ENCODE measurements around the gene ING3.
"Not testable (repeated sequence)": the region's sequence is repeated elsewhere in the genome, so short reads cannot be mapped to it uniquely, and the experiment has no call there.

The ING3 gene

GRCh38 chr7:121003986-121004685 is 53.6 kb downstream of the ING3 start:
- H3K27ac ChIP-seq, result no peak overlapping the region
- no peaks in the 10 kb centered on the region for H3K4me1 ChIP-seq
- H3K9ac ChIP-seq, result no peak overlapping the region
- no peak overlapping the region for H3K4me3 ChIP-seq (ENCODE audit: low read depth, low read length)
- H3K9me3 ChIP-seq (ENCODE audit: control insufficient read depth, low read length), result no peaks in the 10 kb centered on the region
- TF ChIP-seq CTCF (IDR thresholded peaks at IDR 0.05), result no peak
- H3K4me2 ChIP-seq (ENCODE audit: low read length), result no peak overlapping the region
- H3K79me2 ChIP-seq, result no peaks in the 10 kb centered on the region
- H3K36me3 ChIP-seq (ENCODE audit: control insufficient read depth, insufficient read depth, low read length), result no peaks in the 10 kb centered on the region
- no peak overlapping the region for H2AFZ ChIP-seq
- no peaks in the 10 kb centered on the region for H3K27me3 ChIP-seq (ENCODE audit: control insufficient read depth, insufficient read depth, low read length)

- not testable (repeated sequence) for H3K79me2 ChIP-seq; H3K9me3 ChIP-seq (ENCODE audit: control insufficient read depth, low read length); H2AFZ ChIP-seq; H3K4me3 ChIP-seq (ENCODE audit: low read depth, low read length); H3K36me3 ChIP-seq (ENCODE audit: control insufficient read depth, insufficient read depth, low read length); H3K9ac ChIP-seq; H3K27me3 ChIP-seq (ENCODE audit: control insufficient read depth, insufficient read depth, low read length); H3K4me2 ChIP-seq (ENCODE audit: low read length); H3K27ac ChIP-seq; H3K4me1 ChIP-seq
These were observed 54.5 kb downstream of the ING3 start for GRCh38 chr7:121005058-121005457.

- Histone ChIP-seq H3K79me2 (no peaks in the 10 kb centered on the region), H3K4me3 (ENCODE audit: low read depth, low read length) (no peak overlapping the region), H3K4me1 (no peaks in the 10 kb centered on the region), H3K9ac (no peak overlapping the region), H3K4me2 (ENCODE audit: low read length) (no peak overlapping the region), H3K9me3 (ENCODE audit: control insufficient read depth, low read length) (no peaks in the 10 kb centered on the region), H3K27ac (no peak overlapping the region), H3K36me3 (ENCODE audit: control insufficient read depth, insufficient read depth, low read length) (no peaks in the 10 kb centered on the region), H2AFZ (no peak overlapping the region), H3K27me3 (ENCODE audit: control insufficient read depth, insufficient read depth, low read length) (no peaks in the 10 kb centered on the region)
- TF ChIP-seq CTCF (IDR thresholded peaks at IDR 0.05), result no peak
These were observed 55.5 kb downstream of the ING3 start for GRCh38 chr7:121005996-121006584.

- H3K4me1 ChIP-seq, result no peaks in the 10 kb centered on the region
- no peaks in the 10 kb centered on the region for H3K27me3 ChIP-seq (ENCODE audit: control insufficient read depth, insufficient read depth, low read length)
- no peak overlapping the region for H3K4me2 ChIP-seq (ENCODE audit: low read length)
- no peaks in the 10 kb centered on the region for H3K79me2 ChIP-seq
- no peak overlapping the region for H3K9ac ChIP-seq
- H3K36me3 ChIP-seq (ENCODE audit: control insufficient read depth, insufficient read depth, low read length), result no peaks in the 10 kb centered on the region
- TF ChIP-seq CTCF (IDR thresholded peaks at IDR 0.05), result no peak
- H3K9me3 ChIP-seq (ENCODE audit: control insufficient read depth, low read length), result no peaks in the 10 kb centered on the region
- H3K4me3 ChIP-seq (ENCODE audit: low read depth, low read length), result no peak overlapping the region
- no peak overlapping the region for H2AFZ ChIP-seq
- no peak overlapping the region for H3K27ac ChIP-seq
These were observed 56.2 kb downstream of the ING3 start for GRCh38 chr7:121006711-121007315.

GRCh38 chr7:121008816-121009215 is 58.2 kb downstream of the ING3 start:
- Histone ChIP-seq H3K27ac (no peak overlapping the region), H3K4me1 (no peaks in the 10 kb centered on the region), H3K4me3 (ENCODE audit: low read depth, low read length) (no peak overlapping the region), H3K27me3 (ENCODE audit: control insufficient read depth, insufficient read depth, low read length) (no peaks in the 10 kb centered on the region), H3K36me3 (ENCODE audit: control insufficient read depth, insufficient read depth, low read length) (no peaks in the 10 kb centered on the region), H3K79me2 (no peaks in the 10 kb centered on the region), H3K9me3 (ENCODE audit: control insufficient read depth, low read length) (no peaks in the 10 kb centered on the region), H2AFZ (no peak overlapping the region), H3K4me2 (ENCODE audit: low read length) (no peak overlapping the region), H3K9ac (no peak overlapping the region)
- no peak for TF ChIP-seq CTCF (IDR thresholded peaks at IDR 0.05)

Measured in parathyroid adenoma (tissue), 2 donors.